PC-9 (cell line): Measurements from ENCODE around the gene METTL13. TPM values are rescaled to one million over a fixed set of nuclear protein-coding genes. Genes with fewer than 3 reads are reported as not detected.

Experiments used
- BruUV-seq: library from RNA; stranded (reverse); fragments of 400-500 nt; replicated peaks from 2 replicates; lab custom pipeline; 2021; lab: Mats Ljungman, UMichigan
- CTCF ChIA-PET: fragments of 300-600 bp; sonication (Branson Sonifier 250); formaldehyde crosslinking; loops from one replicate; lab custom pipeline; 2022; ENCODE audit warnings: antibody characterized with exemption; lab: Charles Lee
- POLR2A ChIA-PET: fragments of 300-600 bp; sonication (Branson Sonifier 250); formaldehyde crosslinking; loops from one replicate; lab custom pipeline; 2022; ENCODE audit warnings: antibody characterized with exemption; ENCODE audit not compliant: unreplicated experiment; lab: Charles Lee
- DNase-seq, 2 experiments: peaks; one replicate each; pipeline versions ENCODE4 v3.0.0 to v3.0.0-alpha.2; 2015 to 2022; ENCODE audit warnings: mixed read lengths in 1 of 2
- H2AFZ ChIP-seq: fragments of 200-600 bp; sonication (generic); 2 replicates; pipeline ENCODE4 v1.8.1; 2017; ENCODE audit warnings: antibody characterized with exemption
- H3F3A ChIP-seq: fragments of 200-600 bp; sonication (generic); 2 replicates; pipeline ENCODE4 v1.8.1; 2017; ENCODE audit warnings: antibody characterized with exemption, mild to moderate bottlenecking, low read depth; ENCODE audit not compliant: insufficient read depth
- H3K27ac ChIP-seq: fragments of 200-600 bp; sonication (generic); 2 replicates; pipeline ENCODE4 v1.6.1; 2016; ENCODE audit warnings: mixed run types
- H3K27me3 ChIP-seq: fragments of 200-600 bp; sonication (generic); 2 replicates; pipeline ENCODE4 v1.6.1; 2016; ENCODE audit warnings: low read depth, mixed run types; ENCODE audit not compliant: insufficient read depth
- H3K36me3 ChIP-seq: fragments of 200-600 bp; sonication (generic); 2 replicates; pipeline ENCODE4 v1.6.1; 2016; ENCODE audit warnings: low read depth, mixed run types
- H3K4me1 ChIP-seq: fragments of 200-600 bp; sonication (generic); replicated peaks from 2 replicates; pipeline ENCODE4 v1.6.1; 2016; ENCODE audit warnings: mixed run types; ENCODE audit not compliant: insufficient read depth
- H3K4me2 ChIP-seq: fragments of 200-600 bp; sonication (generic); 2 replicates; pipeline ENCODE4 v1.6.1; 2017; ENCODE audit warnings: mixed run types
- H3K4me3 ChIP-seq: fragments of 200-600 bp; sonication (generic); 2 replicates; pipeline ENCODE4 v1.6.1; 2016; ENCODE audit warnings: mixed run types
- H3K79me2 ChIP-seq: fragments of 200-600 bp; sonication (generic); 2 replicates; pipeline ENCODE4 v1.6.1; 2017; ENCODE audit warnings: low read depth, mixed run types
- H3K9me2 ChIP-seq: fragments of 200-600 bp; sonication (generic); 2 replicates; pipeline ENCODE4 v1.8.1; 2017; ENCODE audit warnings: mild to moderate bottlenecking; ENCODE audit not compliant: insufficient read depth
- H3K9me3 ChIP-seq: fragments of 200-600 bp; sonication (generic); 2 replicates; pipeline ENCODE4 v1.8.1; 2016; ENCODE audit warnings: low read depth; ENCODE audit not compliant: insufficient read depth
- H4K20me1 ChIP-seq: fragments of 200-600 bp; sonication (generic); 2 replicates; pipeline ENCODE4 v1.8.1; 2017; ENCODE audit not compliant: insufficient read depth
- EZH2 ChIP-seq: fragments of 200-600 bp; sonication (generic); IDR thresholded peaks from 2 replicates; pipeline ENCODE4 v1.8.0; 2017; ENCODE audit warnings: antibody characterized with exemption, low read depth
- intact Hi-C: fragments of 100-400 bp; cut with micrococcal nuclease; formaldehyde crosslinking; loops from one replicate; pipeline ENCODE4 v1.10.0; 2022; ENCODE audit not compliant: unreplicated experiment
- total RNA-seq: library from RNA; stranded (reverse); gene quantifications from 2 replicates; pipeline ENCODE4 v1.2.3, GENCODE V29; 2021
- TF ChIP-seq, protein P1 (sequence below): fragments of 200-600 bp; sonication (generic); conservative IDR thresholded peaks from 2 replicates; pipeline ENCODE4 v1.6.1; 2017; ENCODE audit warnings: mixed run types, antibody characterized with exemption, mild to moderate bottlenecking, moderate library complexity

METTL13 gene
- total RNA-seq, 1 experiment from 2014 or later, result 32.2 TPM

DNA sequence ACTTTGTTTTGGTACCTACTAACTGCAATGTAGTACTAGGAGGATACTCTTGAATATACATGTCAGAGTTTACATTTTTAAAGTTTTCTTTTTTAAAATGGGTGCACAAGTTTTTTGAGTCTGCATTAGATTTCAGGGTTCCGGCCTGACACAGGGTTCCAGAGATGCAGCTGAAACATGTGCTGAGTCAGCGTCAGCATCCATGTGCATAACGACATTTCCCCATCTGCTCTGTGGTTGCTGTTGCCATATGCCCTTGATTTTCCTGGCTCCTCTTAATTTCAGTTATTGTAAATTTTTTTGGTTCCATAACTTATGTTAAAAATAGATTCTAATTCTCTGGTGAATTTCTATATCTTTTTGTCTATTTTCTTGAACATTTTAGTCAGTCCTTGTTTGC lies 12.3 kb upstream of the METTL13 start:
- H3K27ac ChIP-seq, result no peak overlapping the region
- intact Hi-C loops, result no loop called here
- no peak overlapping the region for H3K4me2 ChIP-seq
- ChIA-PET CTCF (no interaction called here), POLR2A (no interaction called here)
- no peaks in the 10 kb centered on the region for H3K4me1 ChIP-seq
- H2AFZ ChIP-seq, result no peak overlapping the region
- DNase-seq, result no peak
- no peaks in the 10 kb centered on the region for H4K20me1 ChIP-seq
- BruUV-seq, result no TSS peak
- TF ChIP-seq EZH2, result no peak
- TF ChIP-seq, protein P1, sequence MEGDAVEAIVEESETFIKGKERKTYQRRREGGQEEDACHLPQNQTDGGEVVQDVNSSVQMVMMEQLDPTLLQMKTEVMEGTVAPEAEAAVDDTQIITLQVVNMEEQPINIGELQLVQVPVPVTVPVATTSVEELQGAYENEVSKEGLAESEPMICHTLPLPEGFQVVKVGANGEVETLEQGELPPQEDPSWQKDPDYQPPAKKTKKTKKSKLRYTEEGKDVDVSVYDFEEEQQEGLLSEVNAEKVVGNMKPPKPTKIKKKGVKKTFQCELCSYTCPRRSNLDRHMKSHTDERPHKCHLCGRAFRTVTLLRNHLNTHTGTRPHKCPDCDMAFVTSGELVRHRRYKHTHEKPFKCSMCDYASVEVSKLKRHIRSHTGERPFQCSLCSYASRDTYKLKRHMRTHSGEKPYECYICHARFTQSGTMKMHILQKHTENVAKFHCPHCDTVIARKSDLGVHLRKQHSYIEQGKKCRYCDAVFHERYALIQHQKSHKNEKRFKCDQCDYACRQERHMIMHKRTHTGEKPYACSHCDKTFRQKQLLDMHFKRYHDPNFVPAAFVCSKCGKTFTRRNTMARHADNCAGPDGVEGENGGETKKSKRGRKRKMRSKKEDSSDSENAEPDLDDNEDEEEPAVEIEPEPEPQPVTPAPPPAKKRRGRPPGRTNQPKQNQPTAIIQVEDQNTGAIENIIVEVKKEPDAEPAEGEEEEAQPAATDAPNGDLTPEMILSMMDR, result no peak
- H3F3A ChIP-seq, result no peaks in the 10 kb centered on the region
- H3K79me2 ChIP-seq, result no peaks in the 10 kb centered on the region
- no peaks in the 10 kb centered on the region for H3K27me3 ChIP-seq
- H3K36me3 ChIP-seq, result no peaks in the 10 kb centered on the region
- no peak overlapping the region for H3K4me3 ChIP-seq
- H3K9me2 ChIP-seq, result no peaks in the 10 kb centered on the region
- no peaks in the 10 kb centered on the region for H3K9me3 ChIP-seq

GRCh38 chr1:171769754-171770153 lies 11.7 kb upstream of the METTL13 start:
- Histone ChIP-seq H3K27me3 (no peaks in the 10 kb centered on the region), H3F3A (no peaks in the 10 kb centered on the region), H3K27ac (no peak overlapping the region), H3K9me3 (no peaks in the 10 kb centered on the region), H3K4me2 (no peak overlapping the region), H3K36me3 (no peaks in the 10 kb centered on the region), H3K4me1 (no peaks in the 10 kb centered on the region), H3K4me3 (no peak overlapping the region), H2AFZ (no peak overlapping the region), H4K20me1 (no peaks in the 10 kb centered on the region), H3K9me2 (no peaks in the 10 kb centered on the region), H3K79me2 (no peaks in the 10 kb centered on the region)
- no peak for DNase-seq
- TF ChIP-seq EZH2, result no peak
- TF ChIP-seq, protein P1, result no peak
- POLR2A ChIA-PET, result no interaction called here
- BruUV-seq, result no TSS peak
- intact Hi-C loops, result no loop called here
- CTCF ChIA-PET, result no interaction called here

DNA sequence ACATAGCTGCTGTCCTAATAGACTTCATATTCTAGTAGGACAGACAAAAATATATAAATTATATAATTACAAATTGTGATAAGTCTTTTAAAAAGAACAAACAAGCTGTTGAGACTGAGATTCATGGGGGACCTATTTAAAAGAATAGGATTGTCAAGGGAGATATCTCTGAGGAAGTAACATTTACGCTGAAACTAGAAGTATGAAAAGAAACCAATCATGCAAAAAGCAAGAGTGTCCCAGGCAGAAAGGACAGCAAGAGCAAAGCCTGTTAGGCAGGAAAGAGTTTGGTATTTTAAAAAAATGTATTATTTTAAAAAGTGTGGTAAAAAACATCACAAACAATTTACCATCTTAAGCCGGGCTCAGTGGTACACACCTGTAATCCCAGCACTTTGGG lies 9.1 kb upstream of the METTL13 start:
- ChIA-PET POLR2A (no interaction called here), CTCF (no interaction called here)
- Histone ChIP-seq H3F3A (no peaks in the 10 kb centered on the region), H3K36me3 (no peaks in the 10 kb centered on the region), H3K9me3 (no peaks in the 10 kb centered on the region), H2AFZ (no peak overlapping the region), H3K27ac (no peak overlapping the region), H3K4me2 (no peak overlapping the region), H4K20me1 (no peaks in the 10 kb centered on the region), H3K4me1 (no peaks in the 10 kb centered on the region), H3K27me3 (no peaks in the 10 kb centered on the region), H3K9me2 (no peaks in the 10 kb centered on the region), H3K4me3 (no peak overlapping the region), H3K79me2 (no peaks in the 10 kb centered on the region)
- intact Hi-C loops, result no loop called here
- TF ChIP-seq, protein P1, result no peak
- TF ChIP-seq EZH2, result no peak
- no TSS peak for BruUV-seq
- no peak for DNase-seq
